22Rv1 (cell line): ENCODE data around the gene CTNNA1.

Source experiments
- CTCF ChIP-seq: fragments of 450-650 bp; IDR thresholded peaks from 2 replicates; pipeline ENCODE4 v1.5.1; 2017; ENCODE audit warnings: mild to moderate bottlenecking
- ZFX ChIP-seq: fragments of 450-650 bp; IDR thresholded peaks from 2 replicates; pipeline ENCODE4 v1.6.1; 2017; ENCODE audit warnings: antibody characterized with exemption, borderline replicate concordance

- TF ChIP-seq CTCF (no peak), ZFX (no peak)
Measured at GRCh38 chr5:138832218-138832617, 79.0 kb downstream of the CTNNA1 start.
